Measurements from ENCODE around the gene TPCN1. TPM values are rescaled to one million over a fixed set of nuclear protein-coding genes. Genes with fewer than 3 reads are reported as not detected.
A peak's percentile ranks its signal among the peaks of the same experiment; 100 is the strongest.
"Not testable (repeated sequence)": the region's sequence is repeated elsewhere in the genome, so short reads cannot be mapped to it uniquely, and the experiment has no call there.

The TPCN1 gene
- polyA plus RNA-seq, 1 experiment = 10.9 TPM

DNA sequence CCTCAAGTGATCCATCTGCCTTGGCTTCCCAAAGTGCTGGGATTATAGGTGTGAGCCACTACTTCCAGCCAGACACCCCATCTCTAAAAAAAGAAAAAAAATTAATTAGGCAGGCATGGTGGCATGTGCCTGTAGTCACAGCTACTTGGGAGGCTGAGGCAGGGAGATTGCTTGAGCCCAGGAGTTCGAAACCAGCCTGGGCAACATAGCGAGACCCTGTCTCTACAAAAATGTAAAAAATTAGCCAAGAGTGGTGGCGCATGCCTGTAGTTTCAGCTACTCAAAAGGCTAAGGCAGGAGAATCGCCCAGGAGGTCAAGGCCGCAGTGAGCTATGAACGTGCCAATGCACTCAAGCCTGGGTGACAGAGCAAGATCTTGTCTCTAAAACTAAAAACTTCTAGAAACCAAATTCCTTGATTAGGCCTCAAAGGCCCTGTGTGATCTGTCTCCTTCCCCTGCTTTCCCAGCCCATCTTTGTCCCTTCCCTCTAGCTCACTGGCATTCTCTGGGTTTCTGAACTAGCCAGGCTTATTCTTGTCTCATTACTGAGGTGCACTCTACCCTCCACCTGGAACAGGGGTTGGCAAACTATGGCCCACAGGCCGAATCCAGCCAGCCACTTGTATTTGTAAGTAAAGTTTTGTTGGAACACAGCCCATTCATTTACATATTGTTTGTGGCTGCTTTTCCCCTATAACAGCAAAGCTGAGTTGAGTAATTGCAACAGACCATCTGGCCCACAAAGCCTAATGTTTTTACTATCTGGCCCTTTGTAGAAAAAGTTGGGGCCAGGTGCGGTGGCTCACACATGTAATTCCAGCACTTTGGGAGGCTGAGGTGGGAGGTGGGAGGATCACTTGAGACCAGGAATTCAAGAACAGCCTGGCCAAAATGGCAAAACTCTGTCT lies 17.2 kb upstream of the TPCN1 start:
- H3K27me3 ChIP-seq (ENCODE audit: control insufficient read depth, insufficient read depth, low read length) = no peaks in the 10 kb centered on the region
- H3K9me3 ChIP-seq (ENCODE audit: control insufficient read depth, insufficient read depth, low read length) = no peaks in the 10 kb centered on the region
- CTCF ChIA-PET = interaction anchor here (0.6 to 1.6 kb wide), 4 partner anchors 9 to 221 kb away, joined by 3 to 8 read pairs (median 6); no protein-coding TSS in a partner anchor
- POLR2A ChIA-PET = interaction anchor here (0.6 to 1.0 kb wide), 3 partner anchors 17 to 151 kb away, joined by 3 to 15 read pairs (median 8); partner anchors contain the start of gene TPCN1
- TF ChIP-seq, protein P1, sequence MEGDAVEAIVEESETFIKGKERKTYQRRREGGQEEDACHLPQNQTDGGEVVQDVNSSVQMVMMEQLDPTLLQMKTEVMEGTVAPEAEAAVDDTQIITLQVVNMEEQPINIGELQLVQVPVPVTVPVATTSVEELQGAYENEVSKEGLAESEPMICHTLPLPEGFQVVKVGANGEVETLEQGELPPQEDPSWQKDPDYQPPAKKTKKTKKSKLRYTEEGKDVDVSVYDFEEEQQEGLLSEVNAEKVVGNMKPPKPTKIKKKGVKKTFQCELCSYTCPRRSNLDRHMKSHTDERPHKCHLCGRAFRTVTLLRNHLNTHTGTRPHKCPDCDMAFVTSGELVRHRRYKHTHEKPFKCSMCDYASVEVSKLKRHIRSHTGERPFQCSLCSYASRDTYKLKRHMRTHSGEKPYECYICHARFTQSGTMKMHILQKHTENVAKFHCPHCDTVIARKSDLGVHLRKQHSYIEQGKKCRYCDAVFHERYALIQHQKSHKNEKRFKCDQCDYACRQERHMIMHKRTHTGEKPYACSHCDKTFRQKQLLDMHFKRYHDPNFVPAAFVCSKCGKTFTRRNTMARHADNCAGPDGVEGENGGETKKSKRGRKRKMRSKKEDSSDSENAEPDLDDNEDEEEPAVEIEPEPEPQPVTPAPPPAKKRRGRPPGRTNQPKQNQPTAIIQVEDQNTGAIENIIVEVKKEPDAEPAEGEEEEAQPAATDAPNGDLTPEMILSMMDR (IDR thresholded peaks at IDR 0.05; ENCODE audit: low read depth, low read length) = no peak
- no peak for DNase-seq (ENCODE audit: low read depth, low spot score)
- no peak overlapping the region for H3K27ac ChIP-seq (ENCODE audit: low read depth, low read length)
- no peak overlapping the region for H3K4me3 ChIP-seq (ENCODE audit: low read depth, low read length)

DNA sequence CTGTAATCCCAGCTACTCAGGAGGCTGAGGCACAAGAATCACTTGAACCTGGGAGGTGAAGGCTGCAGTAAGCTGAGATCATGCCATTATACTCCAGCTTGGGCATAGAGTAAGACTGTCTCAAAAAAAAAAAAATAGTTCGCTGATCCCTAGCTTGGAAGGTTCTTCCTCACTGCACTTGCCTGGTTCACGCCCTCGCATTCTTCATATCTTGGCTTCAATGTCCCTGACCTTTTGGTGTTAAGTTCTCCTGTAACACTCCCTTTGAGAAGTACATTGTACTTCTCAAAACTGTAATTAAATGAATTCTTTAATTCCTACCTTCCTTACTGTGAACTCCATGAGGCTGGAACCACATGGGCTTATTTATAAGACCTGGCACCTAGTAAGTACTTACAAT lies 16.5 kb upstream of the TPCN1 start:
- H3K4me3 ChIP-seq (ENCODE audit: low read depth, low read length) = no peak overlapping the region
- ChIA-PET POLR2A (interaction anchor here (0.6 to 1.0 kb wide), 2 partner anchors 18 to 150 kb away, joined by 3 to 15 read pairs; no protein-coding TSS in a partner anchor), CTCF (interaction anchor here (0.6 to 1.6 kb wide), 3 partner anchors 8 to 212 kb away, joined by 3 to 14 read pairs (median 4); no protein-coding TSS in a partner anchor)
- H3K9me3 ChIP-seq (ENCODE audit: control insufficient read depth, insufficient read depth, low read length) = no peaks in the 10 kb centered on the region
- H3K27ac ChIP-seq (ENCODE audit: low read depth, low read length) = no peak overlapping the region
- TF ChIP-seq, protein P1 (IDR thresholded peaks at IDR 0.05; ENCODE audit: low read depth, low read length) = no peak
- no peak for DNase-seq (ENCODE audit: low read depth, low spot score)
- H3K27me3 ChIP-seq (ENCODE audit: control insufficient read depth, insufficient read depth, low read length) = no peaks in the 10 kb centered on the region

DNA sequence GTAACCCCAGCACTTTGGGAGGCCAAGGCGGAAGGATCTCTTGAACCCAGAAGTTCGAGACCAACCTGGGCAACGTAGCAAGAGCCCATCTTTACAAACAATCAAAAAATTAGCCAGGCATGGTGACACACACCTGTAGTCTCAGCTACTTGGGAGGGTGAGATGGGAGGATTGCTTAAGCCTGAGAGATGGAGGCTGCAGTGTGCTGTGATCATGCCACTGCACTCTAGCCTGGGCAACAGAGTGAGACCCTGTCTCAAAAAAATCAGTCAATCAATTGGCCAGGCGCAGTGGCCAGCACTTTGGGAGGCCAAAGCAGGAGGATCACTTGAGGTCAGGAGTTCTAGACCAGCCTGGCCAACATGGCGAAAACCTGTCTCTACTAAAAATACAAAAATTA lies 14.5 kb upstream of the TPCN1 start:
- H3K27me3 ChIP-seq (ENCODE audit: control insufficient read depth, insufficient read depth, low read length); CTCF ChIA-PET; DNase-seq (ENCODE audit: low read depth, low spot score); H3K9me3 ChIP-seq (ENCODE audit: control insufficient read depth, insufficient read depth, low read length); H3K4me3 ChIP-seq (ENCODE audit: low read depth, low read length); H3K27ac ChIP-seq (ENCODE audit: low read depth, low read length): not testable (repeated sequence)
- POLR2A ChIA-PET = interaction anchor here (1.7 kb wide), 1 partner anchor 15 kb away, joined by 4 read pairs; the partner anchor contains the start of gene TPCN1

DNA sequence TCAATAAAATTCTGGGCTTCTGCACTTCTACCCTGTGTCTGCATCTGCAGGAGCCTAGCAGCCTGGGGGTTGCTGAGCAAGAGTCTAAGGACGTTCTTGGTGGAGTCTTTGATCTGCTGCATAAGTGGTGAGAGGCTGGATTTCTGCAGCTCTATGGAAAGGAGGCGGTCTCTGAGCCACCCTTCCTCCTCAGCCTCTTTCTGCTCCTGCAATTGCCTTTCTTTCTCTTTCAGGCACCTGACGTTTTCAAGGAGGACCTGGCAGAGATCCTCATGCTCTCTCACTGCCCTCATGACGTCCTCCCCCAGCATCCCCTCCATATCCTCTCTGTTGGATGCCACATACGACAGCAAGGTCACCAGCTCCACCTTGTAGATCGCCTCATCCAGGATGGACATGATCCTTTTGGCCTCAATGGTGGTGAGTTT lies 13.6 kb upstream of the TPCN1 start:
- CTCF ChIA-PET = no interaction called here
- no peak for DNase-seq (ENCODE audit: low read depth, low spot score)
- peak overlapping the region; percentile 11 for H3K27ac ChIP-seq (ENCODE audit: low read depth, low read length)
- no peaks in the 10 kb centered on the region for H3K9me3 ChIP-seq (ENCODE audit: control insufficient read depth, insufficient read depth, low read length)
- no peak overlapping the region for H3K4me3 ChIP-seq (ENCODE audit: low read depth, low read length)
- POLR2A ChIA-PET = interaction anchor here (1.7 kb wide), 1 partner anchor 14 kb away, joined by 4 read pairs; the partner anchor contains the start of gene TPCN1
- TF ChIP-seq, protein P1 (IDR thresholded peaks at IDR 0.05; ENCODE audit: low read depth, low read length) = no peak
- H3K27me3 ChIP-seq (ENCODE audit: control insufficient read depth, insufficient read depth, low read length) = no peaks in the 10 kb centered on the region

DNA sequence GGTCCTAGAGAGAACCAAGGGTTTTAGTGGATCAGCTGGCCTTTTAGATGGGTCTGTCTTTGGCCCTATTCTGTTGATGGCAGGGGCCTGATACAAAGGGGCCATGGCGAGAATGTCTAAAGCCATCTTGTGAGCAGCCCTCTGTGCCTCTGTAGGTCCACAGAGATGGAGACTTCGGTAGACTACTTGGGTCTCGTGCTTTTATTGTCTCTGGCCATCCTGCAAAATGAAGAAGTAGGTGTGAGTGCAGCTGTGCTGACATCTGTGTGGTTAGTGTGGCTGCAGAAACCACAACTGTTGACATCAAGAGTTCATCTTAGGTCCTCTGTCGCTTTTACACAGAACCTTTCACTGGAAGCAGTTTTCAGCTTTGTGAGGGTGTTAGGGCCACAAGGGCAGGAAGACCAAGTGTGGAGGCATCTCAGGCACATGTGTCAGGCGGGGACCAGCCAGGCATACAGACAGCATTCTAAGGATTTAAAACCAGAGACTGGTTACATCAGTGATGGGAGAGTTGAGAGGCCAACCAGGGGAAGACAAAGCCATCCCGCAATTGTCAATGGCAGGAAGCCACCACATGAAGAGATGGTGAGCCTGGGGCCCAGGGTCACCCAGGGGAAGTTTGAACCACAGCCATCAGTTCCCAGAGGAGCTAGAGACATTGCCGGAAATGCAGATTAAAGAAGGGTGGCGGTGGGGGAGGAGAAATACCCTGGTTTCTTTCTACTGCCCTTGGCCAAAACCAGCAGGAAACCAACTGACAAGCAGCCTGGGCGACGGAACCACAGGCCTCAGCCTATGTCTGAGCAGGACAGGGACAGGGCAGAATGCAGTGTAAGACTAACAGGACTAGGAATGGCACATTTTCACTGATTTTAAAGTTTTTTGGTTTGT lies 13.0 kb upstream of the TPCN1 start:
- no peaks in the 10 kb centered on the region for H3K9me3 ChIP-seq (ENCODE audit: control insufficient read depth, insufficient read depth, low read length)
- CTCF ChIA-PET = no interaction called here
- no peak for DNase-seq (ENCODE audit: low read depth, low spot score)
- TF ChIP-seq, protein P1 (IDR thresholded peaks at IDR 0.05; ENCODE audit: low read depth, low read length) = no peak
- no peak overlapping the region for H3K4me3 ChIP-seq (ENCODE audit: low read depth, low read length)
- H3K27me3 ChIP-seq (ENCODE audit: control insufficient read depth, insufficient read depth, low read length) = no peaks in the 10 kb centered on the region
- H3K27ac ChIP-seq (ENCODE audit: low read depth, low read length) = no peak overlapping the region
- POLR2A ChIA-PET = interaction anchor here (1.7 kb wide), 1 partner anchor 13 kb away, joined by 4 read pairs; the partner anchor contains the start of gene TPCN1

Measured in AG04450 (cell line).